ENCODE measurements around the gene TNIK. TPM values are rescaled to one million over a fixed set of nuclear protein-coding genes. Genes with fewer than 3 reads are reported as not detected.
A peak's percentile ranks its signal among the peaks of the same experiment; 100 is the strongest.

TNIK gene
- total RNA-seq, 1 donor from 2014 or later = 9.3 TPM

DNA sequence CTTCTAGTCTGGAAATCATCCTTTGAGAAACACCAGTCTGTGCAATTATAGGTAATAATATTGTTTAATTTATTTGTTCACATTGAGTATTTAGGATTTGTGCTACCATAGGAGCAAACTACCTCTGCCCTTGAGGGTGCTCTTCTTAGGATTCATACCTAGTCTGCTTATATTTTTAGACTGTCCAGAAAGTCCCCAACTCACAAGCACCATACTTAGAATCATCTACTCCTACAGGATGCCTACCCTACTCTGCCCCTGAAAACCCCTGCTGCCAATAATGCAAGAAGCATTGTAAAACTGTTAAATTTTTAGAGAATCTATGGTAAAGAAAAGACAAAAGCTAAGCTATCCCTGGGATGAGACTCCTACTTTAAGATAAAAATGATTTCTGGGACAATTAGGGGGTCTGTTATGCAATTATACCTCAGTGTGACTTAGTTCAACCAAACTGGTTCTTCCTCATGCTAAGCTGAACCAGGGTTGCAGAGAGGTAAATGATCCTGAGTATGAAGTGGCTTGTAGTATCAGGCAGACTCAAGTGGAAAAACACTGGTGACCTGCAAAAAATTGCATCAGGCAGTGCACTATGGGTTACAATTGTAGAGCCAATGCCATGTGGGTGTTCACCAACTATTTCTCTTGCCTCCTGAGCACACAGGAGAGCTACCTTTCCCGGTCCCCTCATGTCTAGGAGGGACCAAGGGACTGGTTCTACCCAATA is 133.3 kb downstream of the TNIK start:
- H3K9me3 Mint-ChIP-seq = peaks cover 4% of the 10 kb centered on the region
- peaks cover 19% of the 10 kb centered on the region for H3K4me1 Mint-ChIP-seq
- no peak overlapping the region for H3K27ac Mint-ChIP-seq
- no peak overlapping the region for H3K4me3 Mint-ChIP-seq
- no peak for DNase-seq (ENCODE audit: low spot score in 2 of 2, unreplicated experiment in 2 of 2)
- TF ChIP-seq, protein P1, sequence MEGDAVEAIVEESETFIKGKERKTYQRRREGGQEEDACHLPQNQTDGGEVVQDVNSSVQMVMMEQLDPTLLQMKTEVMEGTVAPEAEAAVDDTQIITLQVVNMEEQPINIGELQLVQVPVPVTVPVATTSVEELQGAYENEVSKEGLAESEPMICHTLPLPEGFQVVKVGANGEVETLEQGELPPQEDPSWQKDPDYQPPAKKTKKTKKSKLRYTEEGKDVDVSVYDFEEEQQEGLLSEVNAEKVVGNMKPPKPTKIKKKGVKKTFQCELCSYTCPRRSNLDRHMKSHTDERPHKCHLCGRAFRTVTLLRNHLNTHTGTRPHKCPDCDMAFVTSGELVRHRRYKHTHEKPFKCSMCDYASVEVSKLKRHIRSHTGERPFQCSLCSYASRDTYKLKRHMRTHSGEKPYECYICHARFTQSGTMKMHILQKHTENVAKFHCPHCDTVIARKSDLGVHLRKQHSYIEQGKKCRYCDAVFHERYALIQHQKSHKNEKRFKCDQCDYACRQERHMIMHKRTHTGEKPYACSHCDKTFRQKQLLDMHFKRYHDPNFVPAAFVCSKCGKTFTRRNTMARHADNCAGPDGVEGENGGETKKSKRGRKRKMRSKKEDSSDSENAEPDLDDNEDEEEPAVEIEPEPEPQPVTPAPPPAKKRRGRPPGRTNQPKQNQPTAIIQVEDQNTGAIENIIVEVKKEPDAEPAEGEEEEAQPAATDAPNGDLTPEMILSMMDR (IDR thresholded peaks at IDR 0.05; ENCODE audit: unreplicated experiment) = no peak
- H3K36me3 Mint-ChIP-seq = no peaks in the 10 kb centered on the region
- no peaks in the 10 kb centered on the region for H3K27me3 Mint-ChIP-seq (ENCODE audit: low read depth)

DNA sequence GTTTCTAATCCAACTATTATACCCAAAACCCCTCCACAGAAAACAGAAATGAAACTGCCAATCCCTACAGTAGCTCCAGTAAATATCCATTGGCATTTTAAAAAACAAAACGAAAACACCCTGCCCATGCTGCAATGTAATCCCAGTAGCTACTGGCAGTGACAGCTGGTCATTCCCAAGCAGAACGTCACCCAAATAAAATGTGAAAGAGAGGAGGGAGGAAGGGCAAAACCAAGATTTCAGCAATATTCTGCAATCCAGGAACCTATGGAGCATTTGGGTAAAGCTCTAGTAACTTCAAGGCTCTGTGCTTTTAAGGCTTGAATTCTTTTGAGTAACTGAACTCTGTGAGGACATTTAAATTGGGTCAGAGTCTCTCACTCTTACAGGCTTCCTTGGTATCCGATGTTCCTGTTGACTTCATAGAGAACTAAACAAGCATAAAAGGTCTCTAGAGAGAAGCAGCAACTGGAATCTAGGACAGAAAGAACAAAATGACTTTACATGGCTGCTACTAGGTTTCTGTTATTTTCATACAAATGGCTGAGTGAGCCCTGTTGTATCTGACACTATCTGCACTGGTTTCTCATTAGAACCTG is 136.2 kb downstream of the TNIK start:
- Mint-ChIP-seq H3K4me1 (peaks cover 19% of the 10 kb centered on the region), H3K4me3 (no peak overlapping the region), H3K27me3 (ENCODE audit: low read depth) (no peaks in the 10 kb centered on the region), H3K36me3 (no peaks in the 10 kb centered on the region), H3K9me3 (peaks cover 4% of the 10 kb centered on the region), H3K27ac (no peak overlapping the region)
- DNase-seq (ENCODE audit: low spot score in 2 of 2, unreplicated experiment in 2 of 2) = no peak
- TF ChIP-seq, protein P1 (IDR thresholded peaks at IDR 0.05; ENCODE audit: unreplicated experiment) = no peak

DNA sequence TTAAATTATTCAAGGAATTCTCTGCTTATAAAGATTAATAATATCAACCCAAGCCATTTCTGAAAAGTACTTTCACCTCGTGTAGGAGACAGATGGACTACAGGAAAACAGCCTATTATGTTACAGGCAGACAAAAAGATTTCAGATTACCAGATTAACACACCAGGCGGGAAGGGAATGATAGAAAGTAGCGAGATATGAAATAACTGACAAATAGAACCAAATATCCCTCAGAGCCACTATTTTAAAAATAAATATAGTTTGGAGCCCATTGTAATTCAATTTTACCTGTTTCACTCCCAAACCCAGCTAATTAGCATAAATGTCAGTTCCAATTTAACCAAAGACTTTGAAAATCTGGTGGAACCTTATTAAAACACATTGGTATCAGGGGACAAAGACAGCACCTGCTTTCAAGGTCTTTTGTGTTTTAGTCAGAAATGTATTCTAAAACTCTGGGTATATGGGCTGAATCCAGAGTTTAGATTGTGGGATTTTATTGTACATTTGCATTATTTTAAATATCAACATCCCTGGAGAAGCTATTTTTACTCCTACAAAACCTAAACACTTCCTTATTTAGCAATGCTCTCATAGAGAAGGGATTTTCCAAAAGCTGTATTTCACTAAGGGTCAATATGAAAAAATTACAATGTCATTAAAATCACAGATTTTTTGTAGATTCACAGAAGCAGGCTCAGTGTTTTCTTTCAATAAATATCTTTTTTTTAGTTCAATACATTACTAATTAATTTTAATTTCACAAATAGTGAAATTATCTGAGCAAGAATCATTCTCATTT is 138.4 kb downstream of the TNIK start:
- H3K9me3 Mint-ChIP-seq = peaks cover 4% of the 10 kb centered on the region
- TF ChIP-seq, protein P1 (IDR thresholded peaks at IDR 0.05; ENCODE audit: unreplicated experiment) = no peak
- peaks cover 14% of the 10 kb centered on the region for H3K4me1 Mint-ChIP-seq
- no peaks in the 10 kb centered on the region for H3K36me3 Mint-ChIP-seq
- DNase-seq (ENCODE audit: low spot score in 2 of 2, unreplicated experiment in 2 of 2) = no peak
- peak overlapping the region; percentile 74 for H3K27ac Mint-ChIP-seq
- no peak overlapping the region for H3K4me3 Mint-ChIP-seq
- no peaks in the 10 kb centered on the region for H3K27me3 Mint-ChIP-seq (ENCODE audit: low read depth)

DNA sequence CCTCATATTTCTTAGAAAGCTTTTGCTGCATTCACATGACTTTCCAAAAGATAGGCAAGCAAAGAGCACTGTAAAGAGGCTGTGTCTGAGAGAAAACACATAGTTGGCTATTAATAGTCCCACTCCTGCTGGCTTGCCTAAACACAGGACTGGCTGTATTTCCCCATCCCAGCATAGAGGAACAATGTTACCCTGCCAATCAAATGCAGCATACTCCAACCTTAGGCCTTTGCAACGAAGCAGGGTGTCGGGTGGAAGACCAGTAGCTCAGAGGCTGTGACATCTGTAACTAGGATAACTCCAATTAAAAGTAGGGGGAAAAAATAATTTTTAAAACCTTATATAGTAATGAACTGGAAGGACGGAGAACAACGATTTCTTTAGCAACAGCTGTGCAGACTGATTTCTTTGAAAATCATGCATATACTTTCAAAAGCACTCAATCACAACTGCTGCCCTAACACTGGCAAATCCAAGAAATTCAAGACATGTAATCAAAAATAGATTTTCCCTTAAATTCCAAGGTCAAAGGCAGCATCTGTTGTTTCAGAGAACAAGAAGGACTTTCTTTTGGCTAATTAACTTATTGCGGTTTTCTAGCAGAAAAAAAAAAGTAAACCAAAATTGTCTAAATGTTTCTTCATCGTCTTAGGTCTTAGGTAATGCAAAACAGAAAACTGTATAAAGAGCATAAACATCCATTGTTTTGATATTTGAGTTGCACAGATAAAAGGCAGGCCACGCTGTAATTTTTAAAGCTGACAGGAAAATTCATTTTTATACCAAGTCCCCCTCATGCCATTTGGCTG is 139.3 kb downstream of the TNIK start:
- H3K9me3 Mint-ChIP-seq = peaks cover 7% of the 10 kb centered on the region
- H3K4me1 Mint-ChIP-seq = peaks cover 14% of the 10 kb centered on the region
- DNase-seq (ENCODE audit: low spot score in 2 of 2, unreplicated experiment in 2 of 2) = no peak
- no peaks in the 10 kb centered on the region for H3K36me3 Mint-ChIP-seq
- TF ChIP-seq, protein P1 (IDR thresholded peaks at IDR 0.05; ENCODE audit: unreplicated experiment) = no peak
- no peak overlapping the region for H3K4me3 Mint-ChIP-seq
- H3K27ac Mint-ChIP-seq = peak overlapping the region; percentile 74
- H3K27me3 Mint-ChIP-seq (ENCODE audit: low read depth) = no peaks in the 10 kb centered on the region

DNA sequence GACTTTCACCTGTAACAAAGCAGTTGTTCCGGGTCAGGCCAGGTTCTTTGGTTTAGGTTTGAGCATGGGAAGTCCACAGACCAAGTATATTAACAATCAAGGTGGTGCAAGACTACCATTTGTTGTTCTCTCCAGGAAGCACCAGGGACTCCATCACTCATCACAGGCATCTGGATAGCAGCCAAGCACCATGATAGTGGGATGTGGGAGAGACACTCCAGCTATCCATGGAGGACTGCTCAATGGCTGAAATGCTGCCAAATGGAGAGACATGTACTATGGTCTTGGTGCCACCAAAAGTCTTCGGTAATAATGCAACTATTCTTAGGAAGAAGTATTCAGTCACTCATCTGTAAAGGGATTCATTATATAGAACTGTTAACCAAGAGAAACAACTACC is 143.0 kb downstream of the TNIK start:
- no peaks in the 10 kb centered on the region for H3K27me3 Mint-ChIP-seq (ENCODE audit: low read depth)
- H3K4me3 Mint-ChIP-seq = no peak overlapping the region
- H3K36me3 Mint-ChIP-seq = no peaks in the 10 kb centered on the region
- TF ChIP-seq, protein P1 (IDR thresholded peaks at IDR 0.05; ENCODE audit: unreplicated experiment) = no peak
- H3K27ac Mint-ChIP-seq = no peak overlapping the region
- H3K9me3 Mint-ChIP-seq = peaks cover 4% of the 10 kb centered on the region
- H3K4me1 Mint-ChIP-seq = peaks cover 14% of the 10 kb centered on the region
- DNase-seq (ENCODE audit: low spot score in 2 of 2, unreplicated experiment in 2 of 2) = no peak

Measured in mesothelial cell of epicardium (in vitro differentiated cells).